Measurements from ENCODE around the gene PARD3. TPM values are rescaled to one million over a fixed set of nuclear protein-coding genes. Genes with fewer than 3 reads are reported as not detected.

Gene PARD3
- total RNA-seq, 1 experiment from 2014 or later = 51.8 TPM

GRCh38 chr10:34133406-34133805 lies 681.7 kb downstream of the PARD3 start:
- ATAC-seq (no peak), DNase-seq (ENCODE audit: low spot score) (no peak)
- ChIA-PET POLR2A (no interaction called here), CTCF (no interaction called here)
- H3K36me3 Mint-ChIP-seq = peaks cover 6% of the 10 kb centered on the region
- no peak overlapping the region for H3K4me3 Mint-ChIP-seq
- H3K27ac Mint-ChIP-seq = no peak overlapping the region
- H3K27me3 Mint-ChIP-seq (ENCODE audit: low read depth) = no peaks in the 10 kb centered on the region
- no peaks in the 10 kb centered on the region for H3K4me1 Mint-ChIP-seq
- TF ChIP-seq MXD4 (CRISPR knock-in tag; IDR thresholded peaks at IDR 0.05; ENCODE audit: borderline replicate concordance) (no peak), FOXP1 (CRISPR knock-in tag; IDR thresholded peaks at IDR 0.05; ENCODE audit: borderline replicate concordance) (no peak), ATF2 (CRISPR knock-in tag; IDR thresholded peaks at IDR 0.05; ENCODE audit: borderline replicate concordance, low read depth) (no peak), ATF1 (CRISPR knock-in tag; IDR thresholded peaks at IDR 0.05) (no peak), ZBTB21 (CRISPR knock-in tag; IDR thresholded peaks at IDR 0.05; ENCODE audit: borderline replicate concordance) (no peak), JAZF1 (CRISPR knock-in tag; IDR thresholded peaks at IDR 0.05) (no peak)
- peaks cover 6% of the 10 kb centered on the region; the same call in 1 of the 2 replicates for H3K9me3 Mint-ChIP-seq

- TF ChIP-seq ZNF232 (CRISPR knock-in tag; IDR thresholded peaks at IDR 0.05) = no peak
- no peak for TF ChIP-seq GRHL2 (CRISPR knock-in tag; IDR thresholded peaks at IDR 0.05; ENCODE audit: insufficient replicate concordance, severe bottlenecking)
- no peak for TF ChIP-seq ZNF263 (CRISPR knock-in tag; IDR thresholded peaks at IDR 0.05; ENCODE audit: low read depth)
- TF ChIP-seq MLX (CRISPR knock-in tag; IDR thresholded peaks at IDR 0.05) = no peak
- TF ChIP-seq MXD4 (CRISPR knock-in tag; IDR thresholded peaks at IDR 0.05; ENCODE audit: borderline replicate concordance) = no peak
- TF ChIP-seq GABPB1 (CRISPR knock-in tag; IDR thresholded peaks at IDR 0.05) = no peak
- no peak for TF ChIP-seq JAZF1 (CRISPR knock-in tag; IDR thresholded peaks at IDR 0.05)
- no peak for TF ChIP-seq NFYB (CRISPR knock-in tag; conservative IDR thresholded peaks at IDR 0.05; ENCODE audit: low read depth)
- Mint-ChIP-seq H3K4me1 (no peaks in the 10 kb centered on the region), H3K27ac (no peak overlapping the region), H3K36me3 (peaks cover 6% of the 10 kb centered on the region), H3K4me3 (no peak overlapping the region), H3K9me3 (peaks cover 6% of the 10 kb centered on the region; the same call in 1 of the 2 replicates), H3K27me3 (ENCODE audit: low read depth) (no peaks in the 10 kb centered on the region)
- POLR2A ChIA-PET = no interaction called here
- DNase-seq (ENCODE audit: low spot score) (no peak), ATAC-seq (no peak)
- CTCF ChIA-PET = no interaction called here
These were observed 683.9 kb downstream of the PARD3 start for GRCh38 chr10:34131152-34131551.

- H3K4me1 Mint-ChIP-seq = no peaks in the 10 kb centered on the region
- no peak overlapping the region for H3K27ac Mint-ChIP-seq
- peaks cover 6% of the 10 kb centered on the region; the same call in 1 of the 2 replicates for H3K9me3 Mint-ChIP-seq
- POLR2A ChIA-PET = no interaction called here
- CTCF ChIA-PET = no interaction called here
- no peak overlapping the region for H3K4me3 Mint-ChIP-seq
- no peak for ATAC-seq
- peaks cover 6% of the 10 kb centered on the region for H3K36me3 Mint-ChIP-seq
- no peak for DNase-seq (ENCODE audit: low spot score)
- H3K27me3 Mint-ChIP-seq (ENCODE audit: low read depth) = no peaks in the 10 kb centered on the region
- no peak for TF ChIP-seq MAX (CRISPR knock-in tag; IDR thresholded peaks at IDR 0.05)
- no peak for TF ChIP-seq ETV6 (CRISPR knock-in tag; IDR thresholded peaks at IDR 0.05)
- no peak for TF ChIP-seq SOX15 (CRISPR knock-in tag; IDR thresholded peaks at IDR 0.05)
- TF ChIP-seq AR (CRISPR knock-in tag; IDR thresholded peaks at IDR 0.05) = no peak
- no peak for TF ChIP-seq FOXJ3 (CRISPR knock-in tag; IDR thresholded peaks at IDR 0.05; ENCODE audit: borderline replicate concordance)
- TF ChIP-seq ZNF396 (CRISPR knock-in tag; IDR thresholded peaks at IDR 0.05; ENCODE audit: borderline replicate concordance) = no peak
- no peak for TF ChIP-seq STAT6 (CRISPR knock-in tag; conservative IDR thresholded peaks at IDR 0.05; ENCODE audit: low read depth)
- no peak for TF ChIP-seq CBFB (CRISPR knock-in tag; IDR thresholded peaks at IDR 0.05; ENCODE audit: low read depth)
- no peak for TF ChIP-seq E2F4 (CRISPR knock-in tag; IDR thresholded peaks at IDR 0.05; ENCODE audit: borderline replicate concordance, low read depth)
- TF ChIP-seq NR1H2 (CRISPR knock-in tag; IDR thresholded peaks at IDR 0.05) = no peak
- TF ChIP-seq NR3C1 (CRISPR knock-in tag; conservative IDR thresholded peaks at IDR 0.05; ENCODE audit: low read depth) = no peak
- no peak for TF ChIP-seq MXD4 (CRISPR knock-in tag; IDR thresholded peaks at IDR 0.05; ENCODE audit: borderline replicate concordance)
- TF ChIP-seq FOXK1 (CRISPR knock-in tag; IDR thresholded peaks at IDR 0.05) = no peak
These were observed 687.4 kb downstream of the PARD3 start for GRCh38 chr10:34127676-34128075.
